IMR-90 (cell line): ENCODE measurements around the gene TTC28. TPM values are rescaled to one million over a fixed set of nuclear protein-coding genes. Genes with fewer than 3 reads are reported as not detected.

Experiments used
- ATAC-seq: fragments of 200-7000 bp; cut with Tn5 transposase; 2 replicates; pipeline ENCODE4 v1.9.1; 2020; ENCODE audit warnings: low read depth, mild to moderate bottlenecking, moderate library complexity
- BruUV-seq: library from RNA; stranded (reverse); fragments of 400-500 nt; replicated peaks from 2 replicates; lab custom pipeline; 2021; lab: Mats Ljungman, UMichigan
- CTCF ChIA-PET: fragments of 300-600 bp; formaldehyde crosslinking; extraction: SDS; loops from one replicate; lab custom pipeline; 2021; ENCODE audit warnings: antibody characterized with exemption; lab: Yijun Ruan, JAX
- POLR2A ChIA-PET: fragments of 300-600 bp; sonication (Branson Sonifier 250); formaldehyde crosslinking; loops from one replicate; lab custom pipeline; 2022; ENCODE audit warnings: antibody characterized with exemption; ENCODE audit not compliant: unreplicated experiment; lab: Charles Lee
- DNase-seq: peaks from one replicate; pipeline ENCODE4 v3.0.0; 2013
- H2AFZ ChIP-seq: replicated peaks from 2 replicates; pipeline ENCODE3; 2013; ENCODE audit warnings: low read length, mild to moderate bottlenecking; ENCODE audit not compliant: poor library complexity
- H2AK5ac ChIP-seq: 2 replicates; pipeline ENCODE4 v1.6.1; 2013; ENCODE audit warnings: low read depth, low read length, inconsistent platforms
- H2AK9ac ChIP-seq: replicated peaks from 2 replicates; pipeline ENCODE3; 2013; ENCODE audit warnings: mild to moderate bottlenecking, low read depth, low read length, moderate library complexity; ENCODE audit not compliant: poor library complexity
- H2BK120ac ChIP-seq: 2 replicates; pipeline ENCODE4 v1.6.1; 2013; ENCODE audit warnings: low read depth, low read length, inconsistent platforms
- H2BK15ac ChIP-seq: 3 replicates; pipeline ENCODE4 v1.6.1; 2013; ENCODE audit warnings: low read depth, low read length, inconsistent platforms
- H2BK20ac ChIP-seq: 2 replicates; pipeline ENCODE4 v1.6.1; 2013; ENCODE audit warnings: low read depth, mild to moderate bottlenecking, inconsistent platforms, low read length, moderate library complexity
- H2BK5ac ChIP-seq: 2 replicates; pipeline ENCODE4 v1.6.1; 2013; ENCODE audit warnings: mild to moderate bottlenecking, low read depth, low read length, inconsistent platforms; ENCODE audit not compliant: poor library complexity, severe bottlenecking
- H3K14ac ChIP-seq: replicated peaks from 2 replicates; pipeline ENCODE4 v1.6.1; 2013; ENCODE audit warnings: low read depth, low read length, inconsistent platforms
- H3K18ac ChIP-seq: 2 replicates; pipeline ENCODE4 v1.6.1; 2013; ENCODE audit warnings: low read depth, low read length, control low read depth
- H3K23ac ChIP-seq: 2 replicates; pipeline ENCODE4 v1.6.1; 2013; ENCODE audit warnings: low read depth, low read length, inconsistent platforms
- H3K27ac ChIP-seq: 2 replicates; pipeline ENCODE4 v1.5.1; 2013; ENCODE audit warnings: mild to moderate bottlenecking, control low read depth, low read length; ENCODE audit not compliant: insufficient read depth
- H3K27me3 ChIP-seq: 2 replicates; pipeline ENCODE4 v1.6.1; 2013; ENCODE audit warnings: low read length; ENCODE audit not compliant: control insufficient read depth, insufficient read depth
- H3K36me3 ChIP-seq: 2 replicates; pipeline ENCODE4 v1.6.1; 2013; ENCODE audit warnings: low read length, mixed read lengths; ENCODE audit not compliant: control insufficient read depth, insufficient read depth
- H3K4ac ChIP-seq: 2 replicates; pipeline ENCODE4 v1.6.1; 2013; ENCODE audit warnings: low read depth, low read length, inconsistent platforms
- H3K4me1 ChIP-seq: 2 replicates; pipeline ENCODE4 v1.6.1; 2013; ENCODE audit warnings: low read length, mixed read lengths; ENCODE audit not compliant: control insufficient read depth, insufficient read depth
- H3K4me2 ChIP-seq: 2 replicates; pipeline ENCODE4 v1.6.1; 2013; ENCODE audit warnings: low read depth, mild to moderate bottlenecking, control low read depth, low read length, moderate library complexity
- H3K4me3 ChIP-seq: 2 replicates; pipeline ENCODE4 v1.5.1; 2013; ENCODE audit warnings: low read depth, mild to moderate bottlenecking, control low read depth, low read length, moderate library complexity; ENCODE audit not compliant: insufficient read depth
- H3K56ac ChIP-seq: 2 replicates; pipeline ENCODE4 v1.6.1; 2013; ENCODE audit warnings: low read length, inconsistent platforms; ENCODE audit not compliant: insufficient read depth; ENCODE audit errors: extremely low read depth
- H3K79me1 ChIP-seq, 2 experiments: 2 replicates each; pipeline ENCODE4 v1.6.1; 2013; ENCODE audit warnings: low read length in 2 of 2, inconsistent platforms in 1 of 2, low read depth in 1 of 2
- H3K9ac ChIP-seq: 2 replicates; pipeline ENCODE4 v1.6.1; 2013; ENCODE audit warnings: low read depth, low read length, control low read depth
- H3K9me1 ChIP-seq: 2 replicates; pipeline ENCODE4 v1.6.1; 2013; ENCODE audit warnings: low read length, inconsistent platforms; ENCODE audit not compliant: insufficient read depth
- H3K9me3 ChIP-seq: 2 replicates; pipeline ENCODE4 v1.6.1; 2013; ENCODE audit warnings: low read length; ENCODE audit not compliant: control insufficient read depth, insufficient read depth
- H4K20me1 ChIP-seq: 2 replicates; pipeline ENCODE4 v1.6.1; 2013; ENCODE audit warnings: low read length, inconsistent platforms; ENCODE audit not compliant: insufficient read depth
- H4K5ac ChIP-seq: 2 replicates; pipeline ENCODE4 v1.6.1; 2013; ENCODE audit warnings: mild to moderate bottlenecking, low read depth, low read length, control low read depth
- H4K8ac ChIP-seq, 2 experiments: 2 replicates each; pipeline ENCODE4 v1.6.1; 2013; ENCODE audit warnings: low read depth in 2 of 2, low read length in 2 of 2, control low read depth in 1 of 2, inconsistent platforms in 1 of 2
- H4K91ac ChIP-seq: 2 replicates; pipeline ENCODE4 v1.6.1; 2013; ENCODE audit warnings: low read depth, low read length, inconsistent platforms; ENCODE audit not compliant: insufficient read depth
- CEBPB ChIP-seq: IDR thresholded peaks from 2 replicates; pipeline ENCODE4 v1.6.1; 2012; ENCODE audit warnings: low read depth, low read length, improper control_type of control experiment
- CHD1 ChIP-seq: IDR thresholded peaks from 2 replicates; pipeline ENCODE4 v1.6.1; 2012; ENCODE audit warnings: low read depth, low read length, improper control_type of control experiment
- FOS ChIP-seq: fragments of 150-350 bp; IDR thresholded peaks from 2 replicates; pipeline ENCODE4 v1.6.1; 2016; ENCODE audit warnings: low read depth, low read length
- MAFK ChIP-seq: IDR thresholded peaks from 2 replicates; pipeline ENCODE4 v1.6.1; 2012; ENCODE audit warnings: low read depth, low read length, improper control_type of control experiment
- MAZ ChIP-seq: IDR thresholded peaks from 2 replicates; pipeline ENCODE4 v1.6.1; 2012; ENCODE audit warnings: low read depth, mild to moderate bottlenecking, low read length, improper control_type of control experiment, moderate library complexity, borderline replicate concordance
- MXI1 ChIP-seq: IDR thresholded peaks from 2 replicates; pipeline ENCODE4 v1.6.1; 2012; ENCODE audit warnings: low read depth, mild to moderate bottlenecking, low read length, moderate library complexity, borderline replicate concordance
- NFE2L2 ChIP-seq: fragments of 150-350 bp; IDR thresholded peaks from 2 replicates; pipeline ENCODE4 v1.6.1; 2016; ENCODE audit warnings: low read depth, mild to moderate bottlenecking, low read length
- POLR2A ChIP-seq: IDR thresholded peaks from 2 replicates; pipeline ENCODE4 v1.6.1; 2012; ENCODE audit warnings: mild to moderate bottlenecking, low read depth, low read length
- RAD21 ChIP-seq: IDR thresholded peaks from 2 replicates; pipeline ENCODE4 v1.6.1; 2012; ENCODE audit warnings: low read length, improper control_type of control experiment
- RCOR1 ChIP-seq: IDR thresholded peaks from 2 replicates; pipeline ENCODE4 v1.6.1; 2012; ENCODE audit warnings: mild to moderate bottlenecking, low read length, improper control_type of control experiment; ENCODE audit not compliant: insufficient replicate concordance
- RFX5 ChIP-seq: IDR thresholded peaks from 2 replicates; pipeline ENCODE4 v1.8.0; 2012; ENCODE audit warnings: low read depth, mild to moderate bottlenecking, low read length, moderate library complexity
- SMC3 ChIP-seq: fragments of 150-350 bp; IDR thresholded peaks from 2 replicates; pipeline ENCODE4 v1.6.1; 2016; ENCODE audit warnings: low read depth, mild to moderate bottlenecking, antibody characterized with exemption, low read length, moderate library complexity
- WGBS, 2 experiments: methylation state at CpG; one replicate each; pipeline versions ENCODE4 v1.1.5 to v1.1.7; 2013; ENCODE audit warnings: missing lambda C conversion rate in 2 of 2; ENCODE audit not compliant: insufficient read length in 1 of 2; ENCODE audit errors: extremely low coverage in 2 of 2; 5-methylcytosine and 5-hydroxymethylcytosine counted together
- dilution Hi-C: fragments of 300-500 bp; cut with HindIII; formaldehyde crosslinking; loops from one replicate; pipeline ENCODE4 v1.14.3; 2018; ENCODE audit warnings: low sequenced_read_pairs; ENCODE audit not compliant: unreplicated experiment
- in situ Hi-C: fragments of 300-500 bp; cut with MboI; formaldehyde crosslinking; loops from 3 replicates; pipeline ENCODE4 v1.14.3; 2019; ENCODE audit warnings: low sequenced_read_pairs, inconsistent platforms, mixed read lengths
- intact Hi-C: fragments of 100-400 bp; cut with micrococcal nuclease; formaldehyde crosslinking; loops from 2 replicates; pipeline ENCODE4 v1.10.0; 2022
- polyA plus RNA-seq, 3 experiments: library from polyadenylated mRNA; depleted of rRNA; stranded (reverse); fragments of >200 nt; gene quantifications; 2 replicates each; pipeline ENCODE4 v1.2.3, GENCODE V29; 2012; ENCODE audit warnings: low replicate concordance in 1 of 3
- total RNA-seq: library from RNA; depleted of rRNA; stranded (reverse); fragments of >200 nt; gene quantifications from 2 replicates; pipeline ENCODE4 v1.2.3, GENCODE V29; 2012
- TF ChIP-seq, protein P1 (sequence below): fragments of 150-350 bp; IDR thresholded peaks from 2 replicates; pipeline ENCODE4 v1.6.1; 2016; ENCODE audit warnings: low read depth, mild to moderate bottlenecking, low read length, moderate library complexity, borderline replicate concordance
- TF ChIP-seq, protein P2 (sequence below): fragments of 150-350 bp; IDR thresholded peaks from 2 replicates; pipeline ENCODE4 v1.6.1; 2017; ENCODE audit warnings: mild to moderate bottlenecking, antibody characterized with exemption, low read length, low read depth
- TF ChIP-seq, protein P3 (sequence below): conservative IDR thresholded peaks from 2 replicates; pipeline ENCODE4 v1.5.1; 2012; ENCODE audit warnings: mild to moderate bottlenecking, low read depth, low read length, improper control_type of control experiment

Gene TTC28
- total and polyA plus RNA-seq, 2 of the 4 experiments (the other 2 are of a cell fraction), result 5.6 to 13.3 TPM

- no peak overlapping the region for H4K8ac ChIP-seq
- H3K4ac ChIP-seq, result no peak overlapping the region
- H3K9ac ChIP-seq, result no peak overlapping the region
- no peak overlapping the region for H3K23ac ChIP-seq
- dilution Hi-C loops, result no loop called here
- no peak overlapping the region for H4K91ac ChIP-seq
- in situ Hi-C loops, result no loop called here
- H3K9me3 ChIP-seq, result no peaks in the 10 kb centered on the region
- H3K56ac ChIP-seq, result no peak overlapping the region
- TF ChIP-seq, protein P1, sequence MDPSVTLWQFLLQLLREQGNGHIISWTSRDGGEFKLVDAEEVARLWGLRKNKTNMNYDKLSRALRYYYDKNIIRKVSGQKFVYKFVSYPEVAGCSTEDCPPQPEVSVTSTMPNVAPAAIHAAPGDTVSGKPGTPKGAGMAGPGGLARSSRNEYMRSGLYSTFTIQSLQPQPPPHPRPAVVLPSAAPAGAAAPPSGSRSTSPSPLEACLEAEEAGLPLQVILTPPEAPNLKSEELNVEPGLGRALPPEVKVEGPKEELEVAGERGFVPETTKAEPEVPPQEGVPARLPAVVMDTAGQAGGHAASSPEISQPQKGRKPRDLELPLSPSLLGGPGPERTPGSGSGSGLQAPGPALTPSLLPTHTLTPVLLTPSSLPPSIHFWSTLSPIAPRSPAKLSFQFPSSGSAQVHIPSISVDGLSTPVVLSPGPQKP, result no peak
- TF ChIP-seq SMC3, result no peak
- TF ChIP-seq, protein P2, sequence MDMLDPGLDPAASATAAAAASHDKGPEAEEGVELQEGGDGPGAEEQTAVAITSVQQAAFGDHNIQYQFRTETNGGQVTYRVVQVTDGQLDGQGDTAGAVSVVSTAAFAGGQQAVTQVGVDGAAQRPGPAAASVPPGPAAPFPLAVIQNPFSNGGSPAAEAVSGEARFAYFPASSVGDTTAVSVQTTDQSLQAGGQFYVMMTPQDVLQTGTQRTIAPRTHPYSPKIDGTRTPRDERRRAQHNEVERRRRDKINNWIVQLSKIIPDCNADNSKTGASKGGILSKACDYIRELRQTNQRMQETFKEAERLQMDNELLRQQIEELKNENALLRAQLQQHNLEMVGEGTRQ, result no peak
- TF ChIP-seq POLR2A, result no peak
- TF ChIP-seq NFE2L2, result no peak
- TF ChIP-seq FOS, result no peak
- no peak for TF ChIP-seq MAZ
- no peak for TF ChIP-seq MAFK
- no peak for TF ChIP-seq RAD21
- no peak for TF ChIP-seq RCOR1
- no peak for TF ChIP-seq RFX5
- no peak for TF ChIP-seq CHD1
- TF ChIP-seq, protein P3, sequence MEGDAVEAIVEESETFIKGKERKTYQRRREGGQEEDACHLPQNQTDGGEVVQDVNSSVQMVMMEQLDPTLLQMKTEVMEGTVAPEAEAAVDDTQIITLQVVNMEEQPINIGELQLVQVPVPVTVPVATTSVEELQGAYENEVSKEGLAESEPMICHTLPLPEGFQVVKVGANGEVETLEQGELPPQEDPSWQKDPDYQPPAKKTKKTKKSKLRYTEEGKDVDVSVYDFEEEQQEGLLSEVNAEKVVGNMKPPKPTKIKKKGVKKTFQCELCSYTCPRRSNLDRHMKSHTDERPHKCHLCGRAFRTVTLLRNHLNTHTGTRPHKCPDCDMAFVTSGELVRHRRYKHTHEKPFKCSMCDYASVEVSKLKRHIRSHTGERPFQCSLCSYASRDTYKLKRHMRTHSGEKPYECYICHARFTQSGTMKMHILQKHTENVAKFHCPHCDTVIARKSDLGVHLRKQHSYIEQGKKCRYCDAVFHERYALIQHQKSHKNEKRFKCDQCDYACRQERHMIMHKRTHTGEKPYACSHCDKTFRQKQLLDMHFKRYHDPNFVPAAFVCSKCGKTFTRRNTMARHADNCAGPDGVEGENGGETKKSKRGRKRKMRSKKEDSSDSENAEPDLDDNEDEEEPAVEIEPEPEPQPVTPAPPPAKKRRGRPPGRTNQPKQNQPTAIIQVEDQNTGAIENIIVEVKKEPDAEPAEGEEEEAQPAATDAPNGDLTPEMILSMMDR, result no peak
- TF ChIP-seq CEBPB, result no peak
- TF ChIP-seq MXI1, result no peak
- H3K4me3 ChIP-seq, result no peak overlapping the region
- peaks cover 3% of the 10 kb centered on the region; the same call in 1 of the 2 replicates for H3K4me1 ChIP-seq
- ChIA-PET CTCF (interaction anchor here (1.2 to 1.4 kb wide), 2 partner anchors 16 to 20 kb away, joined by 3 to 5 read pairs; no protein-coding TSS in a partner anchor), POLR2A (no interaction called here)
- H3K9me1 ChIP-seq, result peaks cover 6% of the 10 kb centered on the region; the same call in 1 of the 2 replicates
- DNase-seq (no peak), ATAC-seq (no peak)
- H3K14ac ChIP-seq, result no peak overlapping the region
- no peak overlapping the region for H2AK9ac ChIP-seq
- intact Hi-C loops, result no loop called here
- no peaks in the 10 kb centered on the region; a peak in 1 of 4 replicates for H3K79me1 ChIP-seq
- no peak overlapping the region for H2BK5ac ChIP-seq
- H3K27ac ChIP-seq, result no peak overlapping the region
- H2AK5ac ChIP-seq, result no peak overlapping the region
- no peak overlapping the region for H2AFZ ChIP-seq
- no CpG with 5 or more reads among the region's 5 CpGs for WGBS, 2 experiments
- peaks cover 36% of the 10 kb centered on the region for H3K36me3 ChIP-seq
- no peak overlapping the region for H2BK15ac ChIP-seq
- H3K18ac ChIP-seq, result no peak overlapping the region
- no peaks in the 10 kb centered on the region for H4K20me1 ChIP-seq
- no peak overlapping the region for H2BK120ac ChIP-seq
- no peak overlapping the region for H4K5ac ChIP-seq
- H3K4me2 ChIP-seq, result no peak overlapping the region
- no peaks in the 10 kb centered on the region for H3K27me3 ChIP-seq
- no TSS peak for BruUV-seq
- no peak overlapping the region for H2BK20ac ChIP-seq
Observed at GRCh38 chr22:28096161-28096560, 583.5 kb downstream of the TTC28 start.
